Gastrocnemius medialis (tissue), 4 donors: Measurements from ENCODE around the gene ARID1B. TPM values are rescaled to one million over a fixed set of nuclear protein-coding genes. Genes with fewer than 3 reads are reported as not detected.

ENCODE experiments used
- ATAC-seq, 2 donors: fragments of 150-250 bp; one replicate each; pipeline ENCODE4 v1.9.1; 2016
- DNase-seq, 2 donors: peaks; one replicate each; pipeline ENCODE4 v3.0.0-alpha.2; 2019
- H3K27ac ChIP-seq, 4 donors: fragments of 200-600 bp; sonication (generic); 1 replicate in 1 of 4; 2 replicates in 3 of 4; pipeline ENCODE4 v1.5.1; 2016 to 2018; ENCODE audit warnings: mild to moderate bottlenecking in 2 of 4, moderate library complexity in 1 of 4
- H3K27me3 ChIP-seq, 3 donors: fragments of 200-600 bp; sonication (generic) in 2 of 3; 1 replicate in 1 of 3; 2 replicates in 2 of 3; pipeline versions ENCODE4 v1.5.1 to v1.6.0; 2016 to 2019; ENCODE audit warnings: mild to moderate bottlenecking in 1 of 3, moderate library complexity in 1 of 3
- H3K36me3 ChIP-seq, 2 donors: fragments of 200-600 bp; sonication (generic) in 1 of 2; one replicate each; pipeline ENCODE4 v1.5.1; 2017 to 2018
- H3K4me1 ChIP-seq, 2 donors: fragments of 200-600 bp; sonication (generic) in 1 of 2; one replicate each; pipeline ENCODE4 v1.5.1; 2016 to 2017; ENCODE audit warnings: mild to moderate bottlenecking in 2 of 2
- H3K4me3 ChIP-seq, 4 donors: fragments of 200-600 bp; sonication (generic) in 3 of 4; 1 replicate in 1 of 4; 2 replicates in 3 of 4; pipeline ENCODE4 v1.5.1; 2016 to 2019; ENCODE audit warnings: mild to moderate bottlenecking in 2 of 4
- H3K9me3 ChIP-seq, 3 donors: fragments of 200-600 bp; sonication (generic) in 2 of 3; 1 replicate in 1 of 3; 2 replicates in 2 of 3; pipeline ENCODE4 v1.5.1; 2016 to 2019
- CTCF ChIP-seq, 5 experiments: fragments of 450-650 bp in 3 of 5; fragments of 200-600 bp in 2 of 5; sonication (generic) in 2 of 5; IDR thresholded peaks in 4 of 5; conservative IDR thresholded peaks in 1 of 5; 1 replicate in 4 of 5; 2 replicates in 1 of 5; pipeline ENCODE4 v1.5.1; 2016 to 2019; ENCODE audit warnings: antibody characterized with exemption in 5 of 5, mild to moderate bottlenecking in 3 of 5, moderate library complexity in 3 of 5
- POLR2A ChIP-seq, 2 donors: fragments of 450-650 bp; IDR thresholded peaks; one replicate each; pipeline ENCODE4 v1.6.1; 2017; ENCODE audit warnings: antibody characterized with exemption in 2 of 2, mild to moderate bottlenecking in 2 of 2, moderate library complexity in 2 of 2
- in situ Hi-C, 4 donors: fragments of 200-750 bp; cut with MboI; loops; one replicate each; pipeline versions ENCODE4 v1.15.0 to v1.8.0; 2017; ENCODE audit warnings: low sequenced_read_pairs in 4 of 4
- intact Hi-C: fragments of 100-400 bp; cut with DNase I; formaldehyde crosslinking; loops from one replicate; pipeline ENCODE4 v1.15.1; 2023; ENCODE audit warnings: low total_unique reads
- total RNA-seq, 4 donors: library from RNA; depleted of rRNA; stranded (reverse); fragments of >200 nt; gene quantifications; one replicate each; pipeline versions ENCODE4 v1.1.0 to v1.2.3, GENCODE V29; 2016

Gene ARID1B
- total RNA-seq, 4 donors from 2014 or later: 54.9 to 75.3 (median 62.0) TPM

GRCh38 chr6:157225575-157225995, 448.4 kb downstream of the ARID1B start:
- no peaks in the 10 kb centered on the region for H3K36me3 ChIP-seq
- no peaks in the 10 kb centered on the region for H3K27me3 ChIP-seq
- intact Hi-C loops (no loop called here), in situ Hi-C loops (loop anchor here in 1 of 4 donors (10.0 kb wide), 1 partner anchor 49 kb away; no protein-coding TSS in a partner anchor)
- H3K9me3 ChIP-seq: no peaks in the 10 kb centered on the region
- no peak for TF ChIP-seq CTCF (IDR thresholded peaks at IDR 0.05 in 4 of 5, conservative IDR thresholded peaks at IDR 0.05 in 1 of 5)
- no peak for TF ChIP-seq POLR2A (IDR thresholded peaks at IDR 0.05)
- ATAC-seq (peak in 1 of 2 donors; percentile 18), DNase-seq (no peak)
- peak overlapping the region; percentile 48 to 70 (median 62) for H3K27ac ChIP-seq
- no peak overlapping the region for H3K4me3 ChIP-seq
- peaks cover 21 to 24% of the 10 kb centered on the region in 2 donors for H3K4me1 ChIP-seq

DNA sequence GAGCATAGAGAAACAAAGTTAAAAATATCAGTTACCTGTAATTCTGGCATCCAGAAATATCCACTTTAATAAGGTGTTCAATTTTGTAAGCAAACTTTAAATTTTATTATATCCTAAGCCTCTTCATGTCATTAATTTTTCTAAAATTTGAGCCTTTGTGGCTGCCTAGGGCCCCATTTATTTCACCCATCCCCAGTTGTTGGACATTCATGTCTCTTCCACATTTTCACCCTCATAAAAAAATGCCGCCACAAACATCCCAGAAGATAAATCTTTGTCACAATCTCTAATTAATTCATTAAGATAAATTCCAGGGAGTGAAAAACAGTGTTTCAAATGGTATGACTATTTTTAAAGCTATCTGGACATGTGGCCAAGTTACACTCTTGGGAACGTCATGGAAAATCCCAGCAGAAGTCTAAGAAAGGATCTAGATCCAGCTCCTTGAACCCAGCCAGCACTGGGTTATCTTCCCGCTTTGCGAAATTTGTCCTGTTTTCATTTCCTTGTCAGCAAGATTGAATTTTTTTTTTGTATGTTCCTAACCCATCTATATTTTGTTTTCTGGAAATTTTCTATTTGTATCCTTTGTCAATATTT, 448.9 kb downstream of the ARID1B start:
- peaks cover 16 to 20% of the 10 kb centered on the region in 2 donors for H3K4me1 ChIP-seq
- ATAC-seq: peak; percentile 63 to 65
- H3K4me3 ChIP-seq: no peak overlapping the region
- H3K36me3 ChIP-seq: no peaks in the 10 kb centered on the region
- peak overlapping the region; percentile 48 to 70 (median 62) for H3K27ac ChIP-seq
- intact Hi-C loops (no loop called here), in situ Hi-C loops (loop anchor here in 1 of 4 donors (10.0 kb wide), 1 partner anchor 49 kb away; no protein-coding TSS in a partner anchor)
- no peak for DNase-seq
- H3K9me3 ChIP-seq: no peaks in the 10 kb centered on the region
- TF ChIP-seq CTCF (IDR thresholded peaks at IDR 0.05 in 4 of 5, conservative IDR thresholded peaks at IDR 0.05 in 1 of 5) (no peak), POLR2A (IDR thresholded peaks at IDR 0.05) (no peak)
- no peaks in the 10 kb centered on the region for H3K27me3 ChIP-seq

DNA sequence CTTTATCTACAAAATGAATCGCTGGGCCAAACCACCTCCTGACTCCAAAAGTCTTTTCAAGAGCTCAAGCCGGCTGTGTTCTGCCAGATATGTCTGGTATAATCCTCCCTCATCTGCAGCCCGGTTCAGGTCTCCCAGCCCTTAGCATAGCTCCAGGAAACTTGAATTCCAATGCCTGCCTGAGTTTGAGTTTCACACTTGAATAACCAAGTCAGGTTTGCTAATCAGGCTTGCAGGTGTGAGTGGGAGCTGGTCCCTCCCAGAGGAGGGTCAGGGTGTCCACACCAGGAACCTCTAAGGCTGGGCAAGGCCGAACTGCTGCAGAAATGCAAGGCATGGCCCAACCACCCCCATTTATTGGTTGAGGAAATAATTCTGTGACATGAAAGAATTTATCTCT, 449.6 kb downstream of the ARID1B start:
- Histone ChIP-seq H3K36me3 (no peaks in the 10 kb centered on the region), H3K4me1 (peaks cover 15 to 20% of the 10 kb centered on the region in 2 donors), H3K9me3 (no peaks in the 10 kb centered on the region), H3K27me3 (no peaks in the 10 kb centered on the region), H3K27ac (peak overlapping the region in 3 of 4 donors; percentile 0 to 70 (median 67)), H3K4me3 (no peak overlapping the region)
- in situ Hi-C loops: loop anchor here in 1 of 4 donors (10.0 kb wide), 1 partner anchor 48 kb away; no protein-coding TSS in a partner anchor
- ATAC-seq: no peak
- DNase-seq: no peak
- intact Hi-C loops: no loop called here
- TF ChIP-seq CTCF (IDR thresholded peaks at IDR 0.05 in 4 of 5, conservative IDR thresholded peaks at IDR 0.05 in 1 of 5): no peak
- no peak for TF ChIP-seq POLR2A (IDR thresholded peaks at IDR 0.05)

GRCh38 chr6:157227202-157228166, 450.3 kb downstream of the ARID1B start:
- intact Hi-C loops: no loop called here
- H3K36me3 ChIP-seq: no peaks in the 10 kb centered on the region
- TF ChIP-seq POLR2A (IDR thresholded peaks at IDR 0.05) (no peak), CTCF (IDR thresholded peaks at IDR 0.05 in 4 of 5, conservative IDR thresholded peaks at IDR 0.05 in 1 of 5) (peak in 3 of 5 experiments; percentile 10 to 27 (median 24))
- peaks cover 15 to 20% of the 10 kb centered on the region in 2 donors for H3K4me1 ChIP-seq
- no peak overlapping the region for H3K27ac ChIP-seq
- H3K27me3 ChIP-seq: no peaks in the 10 kb centered on the region
- DNase-seq (no peak), ATAC-seq (no peak)
- in situ Hi-C loops: loop anchor here in 1 of 4 donors (10.0 kb wide), 1 partner anchor 47 kb away; no protein-coding TSS in a partner anchor
- H3K9me3 ChIP-seq: no peaks in the 10 kb centered on the region
- H3K4me3 ChIP-seq: no peak overlapping the region
